Tibial nerve (tissue), 4 donors: ENCODE data around the gene CLCN7. TPM values are rescaled to one million over a fixed set of nuclear protein-coding genes. Genes with fewer than 3 reads are reported as not detected.

Source experiments
- DNase-seq, 2 donors: peaks; one replicate each; pipeline ENCODE4 v3.0.0-alpha.2; 2019; ENCODE audit warnings: low spot score in 2 of 2
- H3K27ac ChIP-seq, 4 donors: fragments of 200-600 bp; sonication (generic) in 3 of 4; one replicate each; pipeline ENCODE4 v1.5.1; 2017 to 2019; ENCODE audit warnings: mild to moderate bottlenecking in 1 of 4
- H3K27me3 ChIP-seq, 2 donors: fragments of 200-600 bp; sonication (generic) in 1 of 2; one replicate each; pipeline versions ENCODE4 v1.5.1 to v1.6.0; 2017 to 2019
- H3K36me3 ChIP-seq, 3 donors: fragments of 200-600 bp; sonication (generic); one replicate each; pipeline ENCODE4 v1.5.1; 2018 to 2019
- H3K4me1 ChIP-seq, 4 donors: fragments of 200-600 bp; sonication (generic) in 3 of 4; one replicate each; pipeline ENCODE4 v1.5.1; 2017 to 2019
- H3K4me3 ChIP-seq, 4 donors: fragments of 200-600 bp; sonication (generic) in 3 of 4; one replicate each; pipeline ENCODE4 v1.5.1; 2017 to 2019; ENCODE audit warnings: mild to moderate bottlenecking in 1 of 4, moderate library complexity in 1 of 4
- H3K9me3 ChIP-seq, 4 donors: fragments of 200-600 bp; sonication (generic) in 3 of 4; one replicate each; pipeline ENCODE4 v1.5.1; 2017 to 2019
- CTCF ChIP-seq, 5 experiments: fragments of 200-600 bp in 3 of 5; fragments of 450-650 bp in 2 of 5; sonication (generic) in 3 of 5; IDR thresholded peaks; one replicate each; pipeline ENCODE4 v1.5.1; 2016 to 2019; ENCODE audit warnings: antibody characterized with exemption in 5 of 5, mild to moderate bottlenecking in 3 of 5, moderate library complexity in 2 of 5
- EP300 ChIP-seq, 2 donors: sonication (generic); formaldehyde crosslinking; IDR thresholded peaks; one replicate each; pipeline ENCODE4 v1.6.1; 2017; ENCODE audit warnings: antibody characterized with exemption in 2 of 2, mild to moderate bottlenecking in 1 of 2
- POLR2A ChIP-seq, 2 donors: fragments of 450-650 bp; IDR thresholded peaks; one replicate each; pipeline ENCODE4 v1.6.1; 2017; ENCODE audit warnings: antibody characterized with exemption in 2 of 2, mild to moderate bottlenecking in 2 of 2, moderate library complexity in 2 of 2
- WGBS, 2 donors: methylation state at CpG; one replicate each; pipeline ENCODE4 v1.1.5; 2018; 5-methylcytosine and 5-hydroxymethylcytosine counted together
- total RNA-seq, 4 donors: library from RNA; depleted of rRNA; stranded (reverse); fragments of >200 nt; gene quantifications; one replicate each; pipeline ENCODE4 v1.1.0, GENCODE V29; 2016

Gene CLCN7
- total RNA-seq, 4 donors from 2014 or later = 38.7 to 136 (median 73.1) TPM

DNA sequence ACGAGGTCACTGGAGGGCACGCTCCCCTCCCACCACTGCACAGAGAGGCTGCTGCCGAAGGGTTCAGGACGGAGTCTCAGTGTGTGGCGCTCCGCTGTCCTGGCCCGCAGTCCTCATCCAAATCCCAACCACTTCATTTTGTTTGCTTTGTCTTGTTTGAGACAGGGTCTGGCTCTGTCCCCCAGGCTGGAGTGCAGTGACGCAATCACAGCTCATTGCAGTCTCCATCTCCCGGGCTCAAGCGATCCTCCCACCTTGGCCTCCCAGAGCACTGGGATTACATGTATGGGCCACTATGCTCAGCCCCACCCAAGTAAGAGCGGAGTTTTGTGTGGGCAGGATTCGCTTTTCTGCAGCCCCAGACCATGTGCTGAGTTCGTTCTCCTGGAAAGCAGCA is 73.1 kb downstream of the CLCN7 start:
- H3K4me1 ChIP-seq = no peaks in the 10 kb centered on the region
- H3K9me3 ChIP-seq = no peaks in the 10 kb centered on the region
- H3K36me3 ChIP-seq = peaks cover 0 to 94% (median 20%) of the 10 kb centered on the region in 3 donors
- no peak for TF ChIP-seq EP300 (IDR thresholded peaks at IDR 0.05)
- no peak for TF ChIP-seq CTCF (IDR thresholded peaks at IDR 0.05)
- TF ChIP-seq POLR2A (IDR thresholded peaks at IDR 0.05) = no peak
- no peaks in the 10 kb centered on the region for H3K27me3 ChIP-seq
- 92 to 93% methylated on average over 11 to 13 of the region's 13 CpGs for WGBS, 2 donors
- H3K27ac ChIP-seq = no peak overlapping the region
- no peak for DNase-seq
- H3K4me3 ChIP-seq = no peak overlapping the region

DNA sequence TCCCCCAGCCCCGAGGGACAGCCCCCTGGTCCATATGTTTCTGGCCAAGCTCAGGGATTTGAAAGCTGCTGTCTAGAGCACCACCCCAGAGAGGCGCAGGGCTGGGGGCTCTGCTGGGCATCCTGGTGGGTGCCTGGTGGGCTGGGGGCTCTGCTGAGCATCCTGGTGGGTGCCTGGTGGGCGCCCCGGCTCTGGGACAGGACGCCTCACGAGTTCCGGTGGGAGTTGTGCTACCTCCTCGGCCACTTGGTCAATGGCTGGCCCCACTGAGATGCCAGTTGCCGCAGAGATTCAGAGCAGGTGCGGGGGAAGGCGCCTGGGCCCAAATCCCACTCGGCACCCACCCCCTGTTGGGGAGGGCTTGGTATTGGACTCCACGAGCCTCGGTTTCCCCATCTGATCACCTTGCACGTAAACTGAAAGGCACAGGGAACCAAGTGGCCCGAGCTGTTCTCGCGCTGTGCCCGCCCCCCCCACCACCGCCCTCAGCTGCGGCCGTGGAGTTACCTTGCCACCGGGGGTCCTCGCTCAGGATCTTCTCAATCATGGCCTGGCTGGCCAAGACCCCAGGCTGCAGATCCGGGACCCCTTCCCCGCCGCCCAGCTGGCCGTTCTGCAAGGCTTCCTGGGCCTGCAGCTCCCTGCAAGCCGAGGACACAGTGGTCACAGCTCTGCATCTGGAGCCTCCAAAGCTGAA is 73.6 kb downstream of the CLCN7 start:
- Histone ChIP-seq H3K9me3 (no peaks in the 10 kb centered on the region), H3K4me1 (no peaks in the 10 kb centered on the region), H3K27ac (no peak overlapping the region), H3K27me3 (no peaks in the 10 kb centered on the region), H3K36me3 (peaks cover 1 to 94% (median 20%) of the 10 kb centered on the region in 3 donors), H3K4me3 (no peak overlapping the region)
- no peak for DNase-seq
- TF ChIP-seq EP300 (IDR thresholded peaks at IDR 0.05) = no peak
- no peak for TF ChIP-seq POLR2A (IDR thresholded peaks at IDR 0.05)
- TF ChIP-seq CTCF (IDR thresholded peaks at IDR 0.05) = no peak
- 86 to 90% methylated on average over 25 to 27 of the region's 29 CpGs for WGBS, 2 donors

DNA sequence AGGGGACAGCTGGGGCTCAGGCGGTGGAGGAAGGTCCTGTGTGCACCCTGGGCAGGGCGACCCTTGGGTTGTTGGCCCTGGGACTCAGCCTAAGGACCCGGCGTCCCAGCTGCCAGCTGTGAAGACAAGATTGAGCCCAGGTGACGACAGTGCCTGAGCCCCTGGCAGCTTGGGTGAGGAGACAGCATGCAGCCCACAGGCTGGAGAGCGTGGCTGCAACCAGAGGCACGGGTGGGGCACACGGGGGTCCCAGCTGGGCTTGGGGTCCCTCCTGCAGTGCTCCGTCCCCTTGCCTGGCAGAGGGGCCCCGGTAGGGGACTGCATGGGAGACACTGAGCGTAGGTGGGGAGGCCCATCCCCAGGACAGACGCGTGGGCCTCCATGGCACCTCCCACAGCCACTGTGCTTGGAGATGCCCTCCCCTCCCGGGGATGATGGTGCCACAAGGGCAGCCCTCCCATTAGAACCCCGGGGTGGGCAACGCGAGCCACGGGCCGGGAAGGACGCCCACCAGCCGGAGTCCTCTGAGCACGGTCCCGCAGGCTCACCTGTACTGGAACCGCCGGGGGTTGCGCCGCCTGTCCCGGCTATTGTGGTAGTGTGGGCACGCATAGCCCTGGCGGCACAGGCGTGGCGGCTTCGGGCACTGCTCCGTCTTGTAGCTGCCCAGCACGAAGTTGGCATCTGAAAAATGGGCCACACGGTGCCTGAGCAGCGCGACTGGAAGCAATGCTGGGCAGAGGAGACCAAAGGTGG is 75.8 kb downstream of the CLCN7 start:
- no peaks in the 10 kb centered on the region for H3K27me3 ChIP-seq
- peaks cover 4 to 96% (median 20%) of the 10 kb centered on the region in 3 donors for H3K36me3 ChIP-seq
- 94 to 95% methylated on average over 30 to 33 of the region's 38 CpGs for WGBS, 2 donors
- no peak overlapping the region for H3K4me3 ChIP-seq
- DNase-seq = no peak
- no peaks in the 10 kb centered on the region for H3K4me1 ChIP-seq
- H3K9me3 ChIP-seq = no peaks in the 10 kb centered on the region
- TF ChIP-seq EP300 (IDR thresholded peaks at IDR 0.05) = no peak
- no peak for TF ChIP-seq CTCF (IDR thresholded peaks at IDR 0.05)
- no peak for TF ChIP-seq POLR2A (IDR thresholded peaks at IDR 0.05)
- H3K27ac ChIP-seq = no peak overlapping the region

GRCh38 chr16:1398351-1398750 is 76.5 kb downstream of the CLCN7 start:
- no peak overlapping the region for H3K4me3 ChIP-seq
- peaks cover 4 to 96% (median 27%) of the 10 kb centered on the region in 3 donors for H3K36me3 ChIP-seq
- H3K27ac ChIP-seq = no peak overlapping the region
- no peaks in the 10 kb centered on the region for H3K27me3 ChIP-seq
- H3K9me3 ChIP-seq = no peaks in the 10 kb centered on the region
- no peaks in the 10 kb centered on the region for H3K4me1 ChIP-seq
- 90 to 95% methylated on average over 9 of the region's 9 CpGs for WGBS, 2 donors
- DNase-seq = no peak
- TF ChIP-seq EP300 (IDR thresholded peaks at IDR 0.05) = no peak
- TF ChIP-seq CTCF (IDR thresholded peaks at IDR 0.05) = no peak
- no peak for TF ChIP-seq POLR2A (IDR thresholded peaks at IDR 0.05)

GRCh38 chr16:1397779-1398178 is 77.0 kb downstream of the CLCN7 start:
- peaks cover 4 to 96% (median 29%) of the 10 kb centered on the region in 3 donors for H3K36me3 ChIP-seq
- DNase-seq = no peak
- H3K27ac ChIP-seq = no peak overlapping the region
- TF ChIP-seq EP300 (IDR thresholded peaks at IDR 0.05) = no peak
- no peak for TF ChIP-seq CTCF (IDR thresholded peaks at IDR 0.05)
- no peak for TF ChIP-seq POLR2A (IDR thresholded peaks at IDR 0.05)
- WGBS, 2 donors = 92% methylated on average over 15 to 17 of the region's 21 CpGs
- no peak overlapping the region for H3K4me3 ChIP-seq
- H3K27me3 ChIP-seq = no peaks in the 10 kb centered on the region
- H3K9me3 ChIP-seq = no peaks in the 10 kb centered on the region
- H3K4me1 ChIP-seq = no peaks in the 10 kb centered on the region
